Neural cell (in vitro differentiated cells): ENCODE results near the gene NGLY1. TPM values are rescaled to one million over a fixed set of nuclear protein-coding genes. Genes with fewer than 3 reads are reported as not detected.

Source experiments
- H2AFZ ChIP-seq: fragments of 200-600, 300-800 bp; sonication (generic), shearing (Covaris generic); 2 replicates; pipeline ENCODE4 v1.6.0; 2014; ENCODE audit warnings: low read depth, mild to moderate bottlenecking, antibody characterized with exemption, low read length, moderate library complexity
- H3F3A ChIP-seq: fragments of 200-600 bp; shearing (Covaris generic); 2 replicates; pipeline ENCODE4 v1.6.1; 2016; ENCODE audit warnings: mild to moderate bottlenecking, moderate library complexity, mixed read lengths, antibody characterized with exemption, low read length; ENCODE audit not compliant: insufficient read depth, poor library complexity, severe bottlenecking
- H3K27ac ChIP-seq: fragments of 200-600, 300-800 bp; sonication (generic), shearing (Covaris generic); 2 replicates; pipeline ENCODE4 v1.5.1; 2014; ENCODE audit warnings: mild to moderate bottlenecking, low read length, moderate library complexity
- H3K27me3 ChIP-seq: fragments of 300-800, 200-600 bp; sonication (generic), shearing (Covaris generic); 2 replicates; pipeline ENCODE4 v1.6.0; 2014; ENCODE audit warnings: mild to moderate bottlenecking, low read depth, low read length, moderate library complexity; ENCODE audit not compliant: insufficient read depth
- H3K36me3 ChIP-seq: fragments of 300-800, 200-600 bp; sonication (generic), shearing (Covaris generic); 2 replicates; pipeline ENCODE4 v1.5.1; 2014; ENCODE audit warnings: mild to moderate bottlenecking, antibody characterized with exemption, low read length, moderate library complexity; ENCODE audit not compliant: insufficient read depth
- H3K4me2 ChIP-seq: fragments of 300-800, 200-600 bp; sonication (generic), shearing (Covaris generic); 2 replicates; pipeline ENCODE4 v1.6.0; 2014; ENCODE audit warnings: mild to moderate bottlenecking, low read length
- H3K4me3 ChIP-seq: fragments of 300-800, 200-600 bp; sonication (generic), shearing (Covaris generic); 2 replicates; pipeline ENCODE4 v1.5.1; 2014; ENCODE audit warnings: mild to moderate bottlenecking, low read length, moderate library complexity
- H3K79me2 ChIP-seq: fragments of 200-600 bp; shearing (Covaris generic); replicated peaks from 2 replicates; pipeline ENCODE4 v1.6.0; 2014; ENCODE audit warnings: mild to moderate bottlenecking, low read length, moderate library complexity; ENCODE audit not compliant: insufficient read depth
- H3K9ac ChIP-seq: fragments of 300-800, 200-600 bp; sonication (generic), shearing (Covaris generic); 2 replicates; pipeline ENCODE4 v1.6.1; 2016; ENCODE audit warnings: mild to moderate bottlenecking, low read length, mixed read lengths
- H3K9me2 ChIP-seq: fragments of 200-600 bp; shearing (Covaris generic); 2 replicates; pipeline ENCODE4 v1.6.1; 2016; ENCODE audit warnings: mild to moderate bottlenecking, low read length, mixed read lengths; ENCODE audit not compliant: insufficient read depth
- H3K9me3 ChIP-seq: fragments of 200-600, 300-800 bp; sonication (generic), shearing (Covaris generic); 2 replicates; pipeline ENCODE4 v1.6.1; 2016; ENCODE audit warnings: mild to moderate bottlenecking, mixed run types, low read length, moderate library complexity, mixed read lengths
- H4K20me1 ChIP-seq: fragments of 200-600 bp; shearing (Covaris generic); 2 replicates; pipeline ENCODE4 v1.6.1; 2016; ENCODE audit warnings: mild to moderate bottlenecking, mixed run types; ENCODE audit not compliant: insufficient read depth
- EP300 ChIP-seq: fragments of 450-650 bp; conservative IDR thresholded peaks from 2 replicates; pipeline ENCODE4 v1.6.1; 2014; ENCODE audit warnings: antibody characterized with exemption, mild to moderate bottlenecking, moderate library complexity; ENCODE audit not compliant: poor library complexity, severe bottlenecking
- EZH2 ChIP-seq: fragments of 200-600, 300-800 bp; shearing (Covaris generic), sonication (generic); IDR thresholded peaks from 2 replicates; pipeline ENCODE4 v1.6.1; 2014; ENCODE audit warnings: antibody characterized with exemption, low read length, borderline replicate concordance, mild to moderate bottlenecking; ENCODE audit not compliant: insufficient read depth, poor library complexity, severe bottlenecking
- MXI1 ChIP-seq: fragments of 450-650 bp; conservative IDR thresholded peaks from 2 replicates; pipeline ENCODE4 v1.6.1; 2014; ENCODE audit warnings: antibody characterized with exemption, mild to moderate bottlenecking; ENCODE audit not compliant: poor library complexity, severe bottlenecking
- POLR2AphosphoS5 ChIP-seq: IDR thresholded peaks from 2 replicates; pipeline ENCODE4 v1.6.1; 2012
- RAD21 ChIP-seq: fragments of 450-650 bp; conservative IDR thresholded peaks from 2 replicates; pipeline ENCODE4 v1.6.1; 2014; ENCODE audit warnings: antibody characterized with exemption, mild to moderate bottlenecking, moderate library complexity
- SMC3 ChIP-seq: fragments of 450-650 bp; conservative IDR thresholded peaks from 2 replicates; pipeline ENCODE4 v1.6.1; 2014; ENCODE audit warnings: antibody characterized with exemption, mild to moderate bottlenecking, moderate library complexity; ENCODE audit not compliant: poor library complexity
- TAF1 ChIP-seq: IDR thresholded peaks from 2 replicates; pipeline ENCODE4 v1.6.1; 2012; ENCODE audit warnings: low read depth
- polyA plus RNA-seq: library from polyadenylated mRNA; depleted of rRNA; stranded (reverse); fragments of >200 nt; gene quantifications from 2 replicates; pipeline ENCODE4 v1.2.3, GENCODE V29; 2014
- TF ChIP-seq, protein P1 (sequence below): IDR thresholded peaks from 2 replicates; pipeline ENCODE4 v1.6.1; 2012; ENCODE audit warnings: borderline replicate concordance
- TF ChIP-seq, protein P2 (sequence below): fragments of 450-650 bp; IDR thresholded peaks from 2 replicates; pipeline ENCODE4 v1.5.1; 2014; ENCODE audit warnings: antibody characterized with exemption, mild to moderate bottlenecking, moderate library complexity; ENCODE audit not compliant: poor library complexity, severe bottlenecking

The NGLY1 gene
- polyA plus RNA-seq, 1 donor from 2014 or later, result 22.0 TPM

DNA sequence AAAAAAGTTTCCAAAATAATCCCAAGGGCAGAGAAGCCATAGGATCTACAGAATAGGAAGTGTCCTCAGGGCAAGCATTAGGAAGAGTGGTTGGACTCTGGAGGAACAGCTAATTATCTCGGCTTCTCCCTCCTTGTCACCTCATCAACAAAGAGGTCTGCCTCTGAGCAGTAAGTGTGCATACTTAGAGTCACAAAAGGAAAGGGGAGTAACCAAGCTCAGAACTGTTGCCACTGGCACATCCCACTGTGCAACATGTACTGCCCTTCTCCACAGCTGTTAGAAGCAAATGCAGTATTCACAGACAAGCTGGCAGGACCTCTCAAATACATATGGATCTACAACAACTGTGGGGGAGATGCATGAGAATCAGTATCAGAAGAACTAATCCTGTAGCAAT is 31.5 kb downstream of the NGLY1 start:
- Histone ChIP-seq H3K79me2 (no peaks in the 10 kb centered on the region), H3K9ac (no peak overlapping the region), H3K36me3 (peaks cover 4% of the 10 kb centered on the region), H3K9me2 (no peaks in the 10 kb centered on the region), H3K27ac (no peak overlapping the region), H3K9me3 (no peaks in the 10 kb centered on the region), H3F3A (no peaks in the 10 kb centered on the region), H3K4me2 (no peak overlapping the region), H2AFZ (no peak overlapping the region), H4K20me1 (no peaks in the 10 kb centered on the region), H3K27me3 (no peaks in the 10 kb centered on the region), H3K4me3 (no peak overlapping the region)
- no peak for TF ChIP-seq TAF1

- no peaks in the 10 kb centered on the region for H3K9me3 ChIP-seq
- H3K79me2 ChIP-seq, result no peaks in the 10 kb centered on the region
- no peak overlapping the region for H3K4me3 ChIP-seq
- TF ChIP-seq EP300 (no peak), TAF1 (no peak), SMC3 (no peak), MXI1 (no peak), RAD21 (no peak), EZH2 (no peak), POLR2AphosphoS5 (no peak)
- TF ChIP-seq, protein P1, sequence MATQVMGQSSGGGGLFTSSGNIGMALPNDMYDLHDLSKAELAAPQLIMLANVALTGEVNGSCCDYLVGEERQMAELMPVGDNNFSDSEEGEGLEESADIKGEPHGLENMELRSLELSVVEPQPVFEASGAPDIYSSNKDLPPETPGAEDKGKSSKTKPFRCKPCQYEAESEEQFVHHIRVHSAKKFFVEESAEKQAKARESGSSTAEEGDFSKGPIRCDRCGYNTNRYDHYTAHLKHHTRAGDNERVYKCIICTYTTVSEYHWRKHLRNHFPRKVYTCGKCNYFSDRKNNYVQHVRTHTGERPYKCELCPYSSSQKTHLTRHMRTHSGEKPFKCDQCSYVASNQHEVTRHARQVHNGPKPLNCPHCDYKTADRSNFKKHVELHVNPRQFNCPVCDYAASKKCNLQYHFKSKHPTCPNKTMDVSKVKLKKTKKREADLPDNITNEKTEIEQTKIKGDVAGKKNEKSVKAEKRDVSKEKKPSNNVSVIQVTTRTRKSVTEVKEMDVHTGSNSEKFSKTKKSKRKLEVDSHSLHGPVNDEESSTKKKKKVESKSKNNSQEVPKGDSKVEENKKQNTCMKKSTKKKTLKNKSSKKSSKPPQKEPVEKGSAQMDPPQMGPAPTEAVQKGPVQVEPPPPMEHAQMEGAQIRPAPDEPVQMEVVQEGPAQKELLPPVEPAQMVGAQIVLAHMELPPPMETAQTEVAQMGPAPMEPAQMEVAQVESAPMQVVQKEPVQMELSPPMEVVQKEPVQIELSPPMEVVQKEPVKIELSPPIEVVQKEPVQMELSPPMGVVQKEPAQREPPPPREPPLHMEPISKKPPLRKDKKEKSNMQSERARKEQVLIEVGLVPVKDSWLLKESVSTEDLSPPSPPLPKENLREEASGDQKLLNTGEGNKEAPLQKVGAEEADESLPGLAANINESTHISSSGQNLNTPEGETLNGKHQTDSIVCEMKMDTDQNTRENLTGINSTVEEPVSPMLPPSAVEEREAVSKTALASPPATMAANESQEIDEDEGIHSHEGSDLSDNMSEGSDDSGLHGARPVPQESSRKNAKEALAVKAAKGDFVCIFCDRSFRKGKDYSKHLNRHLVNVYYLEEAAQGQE, result no peak
- TF ChIP-seq, protein P2, sequence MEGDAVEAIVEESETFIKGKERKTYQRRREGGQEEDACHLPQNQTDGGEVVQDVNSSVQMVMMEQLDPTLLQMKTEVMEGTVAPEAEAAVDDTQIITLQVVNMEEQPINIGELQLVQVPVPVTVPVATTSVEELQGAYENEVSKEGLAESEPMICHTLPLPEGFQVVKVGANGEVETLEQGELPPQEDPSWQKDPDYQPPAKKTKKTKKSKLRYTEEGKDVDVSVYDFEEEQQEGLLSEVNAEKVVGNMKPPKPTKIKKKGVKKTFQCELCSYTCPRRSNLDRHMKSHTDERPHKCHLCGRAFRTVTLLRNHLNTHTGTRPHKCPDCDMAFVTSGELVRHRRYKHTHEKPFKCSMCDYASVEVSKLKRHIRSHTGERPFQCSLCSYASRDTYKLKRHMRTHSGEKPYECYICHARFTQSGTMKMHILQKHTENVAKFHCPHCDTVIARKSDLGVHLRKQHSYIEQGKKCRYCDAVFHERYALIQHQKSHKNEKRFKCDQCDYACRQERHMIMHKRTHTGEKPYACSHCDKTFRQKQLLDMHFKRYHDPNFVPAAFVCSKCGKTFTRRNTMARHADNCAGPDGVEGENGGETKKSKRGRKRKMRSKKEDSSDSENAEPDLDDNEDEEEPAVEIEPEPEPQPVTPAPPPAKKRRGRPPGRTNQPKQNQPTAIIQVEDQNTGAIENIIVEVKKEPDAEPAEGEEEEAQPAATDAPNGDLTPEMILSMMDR, result no peak
- H2AFZ ChIP-seq, result no peak overlapping the region
- peaks cover 4% of the 10 kb centered on the region for H3K36me3 ChIP-seq
- no peak overlapping the region for H3K9ac ChIP-seq
- H4K20me1 ChIP-seq, result no peaks in the 10 kb centered on the region
- H3K4me2 ChIP-seq, result no peak overlapping the region
- H3F3A ChIP-seq, result no peaks in the 10 kb centered on the region
- no peak overlapping the region for H3K27ac ChIP-seq
- H3K27me3 ChIP-seq, result no peaks in the 10 kb centered on the region
- no peaks in the 10 kb centered on the region for H3K9me2 ChIP-seq
Observed at GRCh38 chr3:25751048-25751447, 32.2 kb downstream of the NGLY1 start.

GRCh38 chr3:25749031-25749581 is 34.1 kb downstream of the NGLY1 start:
- H3K79me2 ChIP-seq, result no peaks in the 10 kb centered on the region
- no peaks in the 10 kb centered on the region for H3K9me3 ChIP-seq
- no peaks in the 10 kb centered on the region for H3K27me3 ChIP-seq
- H3K4me3 ChIP-seq, result no peak overlapping the region
- no peak overlapping the region for H3K27ac ChIP-seq
- H4K20me1 ChIP-seq, result no peaks in the 10 kb centered on the region
- no peaks in the 10 kb centered on the region for H3K9me2 ChIP-seq
- no peaks in the 10 kb centered on the region for H3F3A ChIP-seq
- H3K4me2 ChIP-seq, result no peak overlapping the region
- no peak overlapping the region for H2AFZ ChIP-seq
- peaks cover 4% of the 10 kb centered on the region for H3K36me3 ChIP-seq
- TF ChIP-seq, protein P1, result no peak
- TF ChIP-seq EZH2 (no peak), POLR2AphosphoS5 (no peak), SMC3 (no peak), TAF1 (no peak), RAD21 (no peak), EP300 (no peak), MXI1 (no peak)
- TF ChIP-seq, protein P2, result no peak
- no peak overlapping the region for H3K9ac ChIP-seq
